ENCODE data around the gene OR6B1.

GRCh38 chr7:143983960-143984359 lies 16.2 kb upstream of the OR6B1 start:
- TF ChIP-seq CTCF (IDR thresholded peaks at IDR 0.05) (no peak), POLR2A (IDR thresholded peaks at IDR 0.05) (no peak)

Data from lower leg skin (tissue), 3 donors.